Measurements from ENCODE around the gene UBE2D3.

DNA sequence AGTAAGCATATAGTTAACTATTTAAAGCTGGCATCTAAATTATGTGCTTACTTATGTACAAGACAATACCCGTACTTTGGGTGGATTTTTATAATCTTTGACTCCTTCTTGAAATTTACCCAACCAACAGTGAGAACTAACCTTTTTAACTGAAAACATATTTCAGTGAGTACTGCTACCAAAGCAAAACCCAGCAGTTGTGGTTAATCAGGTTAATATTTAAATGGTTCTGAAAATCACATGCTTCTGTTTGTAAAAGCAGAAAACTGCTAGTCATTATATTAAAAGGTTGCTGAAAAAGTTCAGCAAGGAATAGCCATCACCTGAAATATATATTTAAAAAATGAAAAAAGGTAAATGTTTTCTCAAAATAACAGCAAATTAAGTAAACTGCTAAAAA is 20.0 kb downstream of the UBE2D3 start:
- TF ChIP-seq, protein P1, sequence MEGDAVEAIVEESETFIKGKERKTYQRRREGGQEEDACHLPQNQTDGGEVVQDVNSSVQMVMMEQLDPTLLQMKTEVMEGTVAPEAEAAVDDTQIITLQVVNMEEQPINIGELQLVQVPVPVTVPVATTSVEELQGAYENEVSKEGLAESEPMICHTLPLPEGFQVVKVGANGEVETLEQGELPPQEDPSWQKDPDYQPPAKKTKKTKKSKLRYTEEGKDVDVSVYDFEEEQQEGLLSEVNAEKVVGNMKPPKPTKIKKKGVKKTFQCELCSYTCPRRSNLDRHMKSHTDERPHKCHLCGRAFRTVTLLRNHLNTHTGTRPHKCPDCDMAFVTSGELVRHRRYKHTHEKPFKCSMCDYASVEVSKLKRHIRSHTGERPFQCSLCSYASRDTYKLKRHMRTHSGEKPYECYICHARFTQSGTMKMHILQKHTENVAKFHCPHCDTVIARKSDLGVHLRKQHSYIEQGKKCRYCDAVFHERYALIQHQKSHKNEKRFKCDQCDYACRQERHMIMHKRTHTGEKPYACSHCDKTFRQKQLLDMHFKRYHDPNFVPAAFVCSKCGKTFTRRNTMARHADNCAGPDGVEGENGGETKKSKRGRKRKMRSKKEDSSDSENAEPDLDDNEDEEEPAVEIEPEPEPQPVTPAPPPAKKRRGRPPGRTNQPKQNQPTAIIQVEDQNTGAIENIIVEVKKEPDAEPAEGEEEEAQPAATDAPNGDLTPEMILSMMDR (IDR thresholded peaks at IDR 0.05): no peak
- TF ChIP-seq SIN3A (IDR thresholded peaks at IDR 0.05; ENCODE audit: borderline replicate concordance, insufficient read depth, low read depth, low read length) (no peak), TCF7L2 (IDR thresholded peaks at IDR 0.05; ENCODE audit: low read depth, low read length) (no peak), REST (IDR thresholded peaks at IDR 0.05; ENCODE audit: insufficient read depth in 1 of 2, low read depth in 2 of 2, low read length in 1 of 2) (no peak), POLR2AphosphoS5 (IDR thresholded peaks at IDR 0.05; ENCODE audit: low read depth, low read length) (no peak)
